HG03103 (cell line): ENCODE data around the gene CD55.

Experiments used
- ATAC-seq: cut with Tn5 transposase; IDR thresholded peaks from one replicate; pipeline ENCODE4 v1.9.1; 2021; ENCODE audit warnings: low read depth; ENCODE audit not compliant: unreplicated experiment

CD55 gene

GRCh38 chr1:207355513-207356295 lies 34.2 kb downstream of the CD55 start:
- ATAC-seq = no peak

GRCh38 chr1:207361029-207361428 lies 39.6 kb downstream of the CD55 start:
- no peak for ATAC-seq

- ATAC-seq = no peak
These were observed 40.4 kb downstream of the CD55 start for GRCh38 chr1:207361889-207362288.

GRCh38 chr1:207362962-207363860 lies 41.7 kb downstream of the CD55 start:
- ATAC-seq = no peak

- no peak for ATAC-seq
These were observed 42.4 kb downstream of the CD55 start for GRCh38 chr1:207363871-207364270.

DNA sequence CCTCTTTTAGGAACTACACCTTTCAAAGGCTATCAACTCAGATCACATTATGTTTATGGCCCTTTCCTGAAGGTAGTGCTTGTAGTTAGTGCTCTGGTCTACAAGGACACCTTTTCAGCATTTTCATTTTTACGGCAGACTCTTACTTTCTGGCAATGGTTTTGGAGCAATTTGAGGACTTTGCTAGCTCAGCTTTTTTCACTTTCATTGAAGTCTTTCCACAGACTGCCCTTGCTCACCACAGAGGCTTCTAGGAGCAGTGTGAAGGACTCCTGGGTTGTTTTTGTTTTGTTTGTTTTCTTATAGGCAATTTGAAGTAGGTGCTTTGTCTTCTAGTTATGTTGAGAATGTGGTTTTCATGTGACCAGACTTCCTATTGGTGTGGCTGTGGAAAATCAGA lies 43.1 kb downstream of the CD55 start:
- ATAC-seq = no peak

DNA sequence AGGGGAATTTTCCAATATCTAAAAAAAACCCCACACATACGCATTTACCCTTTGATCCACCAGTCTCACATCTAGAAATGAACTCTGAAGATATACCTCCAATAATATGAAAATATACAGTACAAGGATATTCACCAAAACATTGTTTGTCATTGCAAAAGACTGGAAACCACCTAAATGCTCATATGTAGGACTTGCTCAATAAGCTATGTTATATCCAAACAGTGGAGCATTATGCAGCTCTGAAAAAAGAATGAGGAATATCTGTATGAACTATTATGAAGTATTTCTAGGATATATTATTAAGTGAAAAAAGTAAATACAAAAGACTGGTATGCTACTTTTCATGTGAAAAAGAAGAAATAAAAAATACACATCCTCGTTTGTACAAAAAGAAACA lies 43.6 kb downstream of the CD55 start:
- ATAC-seq = no peak

- no peak for ATAC-seq
These were observed 44.5 kb downstream of the CD55 start for GRCh38 chr1:207366022-207366421.

GRCh38 chr1:207388721-207389120 lies 67.2 kb downstream of the CD55 start:
- no peak for ATAC-seq

DNA sequence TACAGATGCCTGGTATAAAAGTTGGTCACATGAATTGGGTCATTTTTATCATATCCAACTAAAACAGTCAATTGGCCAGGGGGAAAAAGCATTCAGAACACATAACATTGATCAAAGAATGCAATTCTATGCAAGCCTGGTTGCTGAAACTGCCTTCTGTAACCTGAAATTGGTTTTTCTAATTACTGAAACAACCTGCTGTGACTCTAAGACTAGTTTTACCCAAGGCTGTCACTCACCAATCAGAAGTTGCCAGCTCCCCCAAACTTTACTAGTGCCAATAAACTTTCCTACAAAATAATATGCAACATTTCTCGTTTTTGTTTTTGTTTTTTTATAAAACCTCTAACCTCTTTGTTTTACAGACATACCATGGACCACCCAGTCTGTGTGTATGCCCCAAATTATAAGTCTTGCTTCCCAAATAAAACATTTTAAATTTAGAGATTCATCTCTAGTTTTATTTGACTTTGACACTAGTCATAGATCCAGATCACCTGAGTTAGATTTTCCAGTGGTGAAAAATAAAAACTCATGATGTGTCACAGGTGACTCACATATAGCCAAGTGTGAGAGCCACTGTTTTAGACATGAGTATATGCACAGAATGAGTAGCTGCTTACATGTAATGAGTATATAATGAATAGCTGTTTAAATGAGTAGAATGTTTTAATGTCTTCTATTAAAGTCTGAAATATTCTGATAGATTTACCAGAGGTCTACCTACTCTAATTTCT lies 68.4 kb downstream of the CD55 start:
- no peak for ATAC-seq

DNA sequence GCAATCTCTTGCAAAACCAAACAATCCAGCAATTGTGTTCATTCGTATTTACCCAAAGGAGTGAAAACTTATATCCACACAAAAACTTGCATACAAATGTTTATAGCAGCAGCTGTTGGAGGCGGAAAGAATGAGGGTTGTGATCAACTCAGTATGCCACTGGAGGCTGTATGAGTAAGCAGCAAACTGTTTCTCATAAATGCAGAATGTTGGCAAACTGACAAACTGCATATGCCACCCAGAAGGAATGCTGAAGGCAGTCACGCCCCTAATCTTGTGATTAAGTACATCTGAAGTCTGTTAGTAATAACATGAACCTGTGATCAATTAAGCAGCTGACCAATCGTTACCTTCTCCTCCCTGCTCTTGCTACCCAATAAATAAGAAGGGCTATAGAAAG lies 72.1 kb downstream of the CD55 start:
- ATAC-seq = no peak

DNA sequence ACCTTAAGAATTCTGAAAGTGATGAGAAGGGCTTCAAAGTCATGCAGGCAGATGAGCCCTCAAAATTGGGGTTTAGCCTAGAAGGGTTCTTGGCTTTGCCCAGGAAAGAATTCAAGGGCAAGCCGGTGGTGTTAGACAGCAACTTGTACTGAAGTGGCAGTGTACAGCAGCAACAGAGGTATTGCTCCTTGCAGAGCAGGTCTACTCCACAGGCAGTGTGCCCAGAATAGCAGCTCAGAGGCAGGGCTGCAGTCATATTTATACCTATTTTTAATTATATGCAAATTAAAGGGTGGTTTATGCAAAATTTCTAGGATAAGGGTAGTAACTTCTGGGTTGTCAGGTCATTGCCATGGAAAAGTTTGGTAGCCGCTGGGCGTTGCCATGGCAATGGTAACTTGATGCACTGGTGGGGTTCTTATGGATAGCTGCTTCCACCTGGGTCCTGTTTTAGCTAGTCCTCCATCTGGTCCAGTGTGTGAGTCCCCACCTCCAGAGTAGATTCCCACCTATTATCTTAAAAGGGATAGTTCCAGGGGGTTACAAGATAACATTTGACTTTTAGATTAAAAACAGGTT lies 74.8 kb downstream of the CD55 start:
- no peak for ATAC-seq

DNA sequence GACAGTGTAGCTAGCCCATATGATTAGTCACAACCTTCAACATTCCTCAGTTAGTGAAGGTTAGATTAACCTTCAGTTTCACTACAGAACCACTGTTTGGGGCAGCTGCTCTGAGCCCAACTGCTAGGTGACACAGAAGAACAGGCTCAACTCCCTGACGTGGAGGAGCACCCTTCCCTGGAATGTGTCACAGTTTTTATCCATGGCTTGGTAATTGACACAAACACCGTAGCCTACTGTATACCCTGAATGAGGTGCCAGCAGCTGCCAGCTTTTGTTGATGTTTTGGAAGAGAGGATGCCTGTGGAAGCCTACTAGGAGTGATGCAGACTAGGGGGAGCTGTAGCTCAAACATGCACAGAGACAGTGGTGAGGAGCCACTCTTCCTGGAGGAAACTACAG lies 76.0 kb downstream of the CD55 start:
- no peak for ATAC-seq

DNA sequence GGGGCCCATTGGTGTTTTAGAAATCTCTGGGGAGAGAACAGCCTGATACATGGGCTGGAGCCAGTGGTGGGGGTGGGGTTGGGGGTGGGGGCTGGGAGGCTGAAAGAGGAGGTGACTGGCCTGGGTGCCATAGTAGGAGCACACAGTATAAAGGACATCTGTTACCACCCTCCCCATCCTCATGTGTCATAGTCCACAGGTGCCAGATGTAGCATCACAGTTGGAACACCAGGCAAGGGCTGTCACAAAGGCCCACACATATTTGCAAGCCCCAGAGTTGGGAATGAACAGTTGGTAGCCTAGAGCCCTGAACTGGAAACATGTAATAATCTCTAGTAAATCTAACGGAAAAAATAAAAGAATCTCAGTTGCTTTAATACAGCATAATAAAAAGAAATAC lies 77.5 kb downstream of the CD55 start:
- ATAC-seq = no peak

DNA sequence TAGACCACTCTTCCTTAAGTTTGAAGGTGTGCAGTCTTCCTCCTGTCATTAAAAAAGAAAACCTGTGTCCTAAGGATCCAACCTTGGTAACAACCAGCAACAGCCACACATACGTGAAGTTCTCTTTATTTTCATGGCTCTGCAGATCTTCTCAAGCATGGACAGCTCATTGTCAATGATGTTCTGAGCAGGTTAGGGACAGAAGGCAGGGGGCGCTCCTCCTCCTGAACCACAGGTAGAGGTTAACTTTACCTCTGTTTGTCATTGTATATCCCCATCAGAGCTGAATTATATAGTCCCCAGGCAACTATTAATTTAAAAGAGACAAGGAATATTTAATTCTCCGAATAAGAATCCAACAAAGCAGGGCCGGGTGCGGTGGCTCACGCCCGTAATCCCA lies 80.1 kb downstream of the CD55 start:
- no peak for ATAC-seq

DNA sequence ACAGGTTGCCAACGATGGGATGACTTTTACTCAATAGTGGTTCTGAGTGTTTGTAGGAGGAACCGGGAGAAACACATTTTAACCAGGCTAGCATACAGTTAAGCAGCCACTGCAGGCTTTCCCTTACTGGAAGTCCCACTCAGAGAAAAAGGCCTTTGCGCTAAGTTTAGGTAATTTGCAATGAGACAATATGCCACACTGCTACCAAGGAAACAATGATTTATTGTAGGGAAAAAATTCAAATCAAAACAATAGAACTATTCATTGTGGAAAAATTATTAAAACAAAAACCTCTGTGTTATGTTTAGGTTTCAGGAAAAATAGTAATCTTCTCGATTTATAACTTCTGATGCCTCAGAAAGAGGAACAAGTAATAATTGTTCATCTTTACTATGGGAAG lies 81.3 kb downstream of the CD55 start:
- no peak for ATAC-seq

DNA sequence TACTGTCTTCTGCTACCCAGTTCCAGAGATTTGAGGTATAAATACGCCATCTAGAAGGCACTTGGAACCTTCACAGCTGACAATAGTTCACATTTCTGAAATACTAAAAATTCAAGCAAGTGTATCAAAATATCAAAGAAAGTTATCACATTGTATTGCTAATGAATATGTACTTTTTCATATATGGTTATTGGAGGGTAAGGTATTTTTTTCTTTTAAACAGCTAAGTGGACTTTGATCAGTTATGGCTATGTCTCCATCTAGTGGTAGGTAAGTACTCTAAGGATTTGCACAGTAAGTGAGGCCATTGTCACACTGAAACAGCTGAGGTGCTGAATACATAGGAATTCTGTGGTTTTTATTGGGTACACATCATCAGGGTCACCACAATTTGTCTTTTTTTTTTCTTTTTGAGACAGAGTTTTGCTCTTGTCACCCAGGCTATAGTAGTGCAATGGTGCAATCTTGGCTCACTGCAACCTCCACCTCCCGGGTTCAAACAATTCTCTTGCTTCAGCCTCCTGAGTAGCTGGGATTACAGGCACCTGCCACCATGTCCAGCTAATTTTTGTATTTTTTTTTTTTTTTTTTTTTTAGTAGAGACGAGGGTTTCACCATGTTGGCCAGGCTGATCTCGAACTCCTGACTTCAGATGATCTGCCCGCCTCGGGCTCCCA lies 83.5 kb downstream of the CD55 start:
- ATAC-seq = no peak

DNA sequence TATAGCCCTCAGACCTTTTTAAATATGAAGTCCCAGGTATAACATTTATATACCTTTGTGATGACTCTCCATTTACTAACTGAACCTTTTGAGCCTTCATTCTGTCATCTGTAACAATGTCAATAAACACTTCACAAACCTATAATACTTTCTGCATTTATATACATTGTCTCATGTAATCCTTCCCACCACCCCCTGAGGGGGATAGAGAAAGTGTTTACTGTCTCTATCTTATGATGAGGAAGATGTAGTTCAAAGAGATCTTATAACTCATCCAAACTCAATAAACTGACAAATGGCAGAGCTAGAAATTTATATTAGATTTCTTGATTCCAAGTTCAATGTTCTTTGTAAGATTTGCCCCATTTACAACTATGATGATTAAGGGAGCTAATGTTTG lies 84.3 kb downstream of the CD55 start:
- no peak for ATAC-seq

- no peak for ATAC-seq
These were observed 86.3 kb downstream of the CD55 start for GRCh38 chr1:207407655-207408260.
